Astrocyte of the spinal cord (primary cell): ENCODE data around the gene RPS6KA5.
"Not testable (repeated sequence)": the region's sequence is repeated elsewhere in the genome, so short reads cannot be mapped to it uniquely, and the experiment has no call there.

ENCODE experiments used
- DNase-seq: peaks from one replicate; pipeline ENCODE4 v3.0.0; 2011; ENCODE audit warnings: low read depth, low spot score
- H3K4me3 ChIP-seq: 2 replicates; pipeline ENCODE4 v1.5.1; 2011; ENCODE audit warnings: low read depth, mild to moderate bottlenecking, low read length, moderate library complexity
- CTCF ChIP-seq: IDR thresholded peaks from 2 replicates; pipeline ENCODE4 v1.5.1; 2012; ENCODE audit warnings: low read depth, mild to moderate bottlenecking, low read length, inconsistent platforms
- in situ Hi-C: cut with HindIII; loops from 2 replicates; pipeline ENCODE4 v1.10.0; 2017; ENCODE audit warnings: low sequenced_read_pairs

Gene RPS6KA5

GRCh38 chr14:90839024-90839888 lies 221.2 kb downstream of the RPS6KA5 start:
- in situ Hi-C loops: no loop called here
- no peak for TF ChIP-seq CTCF
- peak; percentile 28 for DNase-seq
- no peak overlapping the region for H3K4me3 ChIP-seq

GRCh38 chr14:90838531-90838930 lies 221.9 kb downstream of the RPS6KA5 start:
- H3K4me3 ChIP-seq, DNase-seq, in situ Hi-C loops: not testable (repeated sequence)

GRCh38 chr14:90837355-90837754 lies 223.1 kb downstream of the RPS6KA5 start:
- in situ Hi-C loops: no loop called here
- TF ChIP-seq CTCF: no peak
- no peak for DNase-seq
- no peak overlapping the region for H3K4me3 ChIP-seq

- no peak overlapping the region for H3K4me3 ChIP-seq
- TF ChIP-seq CTCF: no peak
- DNase-seq: no peak
- in situ Hi-C loops: no loop called here
These were observed 223.8 kb downstream of the RPS6KA5 start for GRCh38 chr14:90836692-90837063.

GRCh38 chr14:90831821-90832220 lies 228.6 kb downstream of the RPS6KA5 start:
- no peak overlapping the region for H3K4me3 ChIP-seq
- in situ Hi-C loops: no loop called here
- DNase-seq: no peak
- TF ChIP-seq CTCF: no peak

GRCh38 chr14:90830931-90831701 lies 229.3 kb downstream of the RPS6KA5 start:
- DNase-seq: no peak
- in situ Hi-C loops: no loop called here
- no peak overlapping the region for H3K4me3 ChIP-seq
- no peak for TF ChIP-seq CTCF

- TF ChIP-seq CTCF: no peak
- DNase-seq: no peak
- H3K4me3 ChIP-seq: no peak overlapping the region
- in situ Hi-C loops: no loop called here
These were observed 230.8 kb downstream of the RPS6KA5 start for GRCh38 chr14:90829677-90830076.
